ENCODE results near the gene TFAM.
"Not testable (repeated sequence)": the region's sequence is repeated elsewhere in the genome, so short reads cannot be mapped to it uniquely, and the experiment has no call there.

Gene TFAM

GRCh38 chr10:58372607-58373441 is 12.4 kb upstream of the TFAM start:
- no peak for DNase-seq

DNA sequence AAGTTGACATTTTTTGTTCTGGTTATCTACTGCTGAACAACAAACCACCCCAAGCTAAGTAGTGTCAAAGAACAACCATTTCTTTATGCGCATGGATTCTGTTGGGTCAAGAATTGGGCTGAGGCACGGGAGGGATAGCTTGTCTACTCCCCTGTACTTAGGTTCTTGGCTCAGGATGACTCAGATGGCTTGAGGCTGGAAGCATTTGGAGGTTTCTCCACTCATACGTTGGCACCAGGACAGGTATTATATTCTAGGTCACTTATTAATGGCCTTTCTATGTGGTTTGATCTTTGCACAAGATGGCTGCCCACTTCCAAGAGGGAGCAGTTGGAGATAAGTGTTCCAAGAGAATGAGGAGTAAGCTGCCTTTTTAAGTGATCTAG is 11.8 kb upstream of the TFAM start:
- DNase-seq: no peak

GRCh38 chr10:58382489-58382995 is 2.7 kb upstream of the TFAM start:
- DNase-seq: no peak

DNA sequence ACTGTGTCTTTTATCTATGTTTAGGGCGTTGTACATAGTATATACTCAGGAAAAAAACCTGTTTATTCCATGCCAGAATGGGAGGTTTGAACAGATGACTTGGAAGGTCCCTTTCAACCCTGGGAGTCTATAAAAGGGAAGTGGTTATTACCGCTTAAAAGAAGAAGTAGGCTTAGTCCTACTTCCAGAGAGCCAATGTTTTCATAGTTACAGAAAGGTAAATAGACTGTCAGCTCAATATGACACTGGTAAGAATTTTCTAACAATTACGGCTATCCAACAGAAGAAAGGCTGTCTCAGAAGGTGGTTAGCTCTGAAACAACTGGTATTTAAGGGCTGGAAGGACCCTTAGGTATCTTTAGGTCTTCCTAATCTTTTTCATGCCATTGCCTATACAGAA is 1.1 kb upstream of the TFAM start:
- no peak for DNase-seq

DNA sequence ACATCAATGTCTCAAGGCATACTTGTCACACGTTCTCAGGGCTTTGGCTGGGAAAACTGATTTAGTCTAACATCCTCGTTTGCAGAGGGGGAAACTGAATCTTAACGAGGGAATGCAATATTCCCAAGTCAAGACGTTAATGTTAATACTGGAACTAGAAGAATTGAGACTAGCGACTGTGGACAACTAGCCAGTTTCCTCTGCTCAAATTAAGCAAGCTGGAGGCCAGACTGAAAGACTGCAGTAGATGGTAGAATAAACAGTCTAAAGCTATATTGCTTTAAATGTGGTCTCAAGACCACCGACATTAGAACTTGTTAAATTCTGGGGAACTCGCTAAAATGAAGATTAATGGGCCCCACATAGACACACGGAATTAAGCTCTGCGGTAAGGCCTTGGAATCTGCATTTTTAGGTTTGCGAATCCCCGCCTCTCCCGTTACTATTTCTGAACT is 639 bp upstream of the TFAM start:
- DNase-seq: no peak

DNA sequence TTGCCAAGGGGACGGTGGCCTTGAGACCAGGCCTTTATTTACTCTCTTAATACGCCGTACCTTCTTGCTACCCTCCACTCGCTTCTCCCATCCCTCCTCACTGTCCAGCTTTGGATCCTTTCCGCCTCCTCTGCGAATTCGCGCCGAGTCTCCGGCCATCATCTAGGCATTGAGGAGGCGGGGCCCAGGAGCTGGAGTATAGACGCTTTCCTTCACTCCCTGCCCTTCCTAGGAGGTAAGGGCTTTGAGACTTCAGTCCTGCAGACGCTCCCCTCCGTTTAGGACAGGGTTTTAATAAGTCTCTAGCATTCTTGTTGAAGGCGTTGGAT is 538 bp downstream of the TFAM start:
- DNase-seq: peak; percentile 7

- DNase-seq: no peak
Measured at GRCh38 chr10:58389024-58389423, 3.8 kb downstream of the TFAM start.

DNA sequence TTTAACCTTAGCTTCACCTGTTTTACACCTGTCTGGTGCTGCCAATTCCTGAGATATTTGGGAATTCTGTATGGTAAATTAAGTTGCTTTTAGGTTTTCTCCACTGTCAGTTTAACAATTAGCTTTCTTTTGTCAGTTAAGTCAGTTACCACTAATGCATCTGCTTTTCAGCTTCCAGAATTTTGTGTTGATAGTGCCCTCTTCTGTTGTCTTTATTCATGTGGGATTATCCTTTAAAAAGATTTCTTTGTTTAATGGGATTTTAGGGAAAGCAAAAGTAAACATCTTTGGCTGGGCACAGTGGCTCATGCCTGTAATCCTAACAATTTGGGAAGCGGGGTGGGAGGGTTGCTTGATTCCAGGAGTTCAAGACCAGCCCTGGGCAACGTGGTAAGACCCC is 8.1 kb downstream of the TFAM start:
- no peak for DNase-seq

GRCh38 chr10:58394471-58394870 is 9.3 kb downstream of the TFAM start:
- DNase-seq: no peak

- no peak for DNase-seq
Measured at GRCh38 chr10:58396057-58396456, 10.8 kb downstream of the TFAM start.

GRCh38 chr10:58397830-58398229 is 12.6 kb downstream of the TFAM start:
- no peak for DNase-seq

DNA sequence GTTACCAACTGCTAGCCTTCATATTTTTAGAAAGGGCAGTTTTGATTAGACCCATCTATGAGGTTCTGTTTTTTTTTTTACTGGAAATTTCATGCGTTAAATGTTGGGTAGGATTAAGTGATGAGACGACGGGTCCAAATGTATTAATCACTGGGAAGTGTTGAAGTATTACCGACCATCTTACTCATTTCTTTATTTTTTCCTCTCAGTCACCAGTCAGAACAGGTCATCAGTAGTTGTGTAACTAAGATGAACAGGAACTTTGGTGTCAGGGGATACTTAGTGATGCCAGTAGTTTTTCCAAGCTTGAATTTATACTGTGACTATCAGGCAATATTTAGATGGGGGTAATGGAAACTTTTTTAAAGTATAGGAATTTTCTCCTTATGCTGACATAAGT is 14.2 kb downstream of the TFAM start:
- no peak for DNase-seq

- peak; percentile 9 for DNase-seq
Measured at GRCh38 chr10:58400609-58401008, 15.4 kb downstream of the TFAM start.

DNA sequence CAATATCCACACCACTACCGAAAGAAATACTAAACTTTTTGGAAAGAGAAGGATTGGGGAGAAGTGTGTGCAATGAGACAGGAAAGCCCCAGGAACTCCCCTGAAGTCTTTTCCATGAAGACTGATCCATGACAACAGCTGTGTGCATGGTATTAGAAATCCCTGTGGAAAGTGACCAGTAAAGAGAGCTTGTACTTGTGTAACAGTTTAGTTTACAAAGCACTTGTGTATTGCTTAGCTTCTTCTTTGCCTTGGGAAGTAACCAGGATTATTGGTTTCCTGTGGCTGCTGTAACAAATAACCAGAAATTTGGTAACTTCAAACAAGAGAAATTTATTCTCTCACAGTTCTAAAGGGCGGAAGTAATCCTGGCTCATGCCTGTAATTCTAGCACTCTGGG is 18.8 kb downstream of the TFAM start:
- DNase-seq: no peak

- no peak for DNase-seq
Measured at GRCh38 chr10:58409956-58410610, 24.9 kb downstream of the TFAM start.

DNA sequence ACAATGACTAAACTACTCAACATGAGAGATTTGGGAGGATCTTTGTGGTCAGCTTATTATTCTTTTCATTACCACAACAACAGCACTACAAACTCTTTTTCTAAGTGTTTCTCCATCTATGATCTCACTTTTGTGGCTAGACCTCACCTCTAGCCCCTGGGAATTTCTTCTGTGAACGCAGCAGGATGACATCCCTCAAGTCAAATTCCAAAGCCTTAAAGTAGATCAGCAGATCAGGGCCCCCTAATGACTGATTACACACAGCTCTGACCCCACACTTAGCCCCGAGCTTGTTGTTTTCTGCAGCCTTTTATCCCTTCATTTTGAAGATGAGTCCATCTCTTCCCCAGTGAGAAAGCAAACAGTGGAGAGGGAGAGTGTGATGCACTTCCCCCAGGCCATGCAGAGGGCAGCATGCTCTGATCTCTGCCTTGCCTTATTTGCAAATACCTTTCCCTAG is 27.3 kb downstream of the TFAM start:
- DNase-seq: peak; percentile 82

DNA sequence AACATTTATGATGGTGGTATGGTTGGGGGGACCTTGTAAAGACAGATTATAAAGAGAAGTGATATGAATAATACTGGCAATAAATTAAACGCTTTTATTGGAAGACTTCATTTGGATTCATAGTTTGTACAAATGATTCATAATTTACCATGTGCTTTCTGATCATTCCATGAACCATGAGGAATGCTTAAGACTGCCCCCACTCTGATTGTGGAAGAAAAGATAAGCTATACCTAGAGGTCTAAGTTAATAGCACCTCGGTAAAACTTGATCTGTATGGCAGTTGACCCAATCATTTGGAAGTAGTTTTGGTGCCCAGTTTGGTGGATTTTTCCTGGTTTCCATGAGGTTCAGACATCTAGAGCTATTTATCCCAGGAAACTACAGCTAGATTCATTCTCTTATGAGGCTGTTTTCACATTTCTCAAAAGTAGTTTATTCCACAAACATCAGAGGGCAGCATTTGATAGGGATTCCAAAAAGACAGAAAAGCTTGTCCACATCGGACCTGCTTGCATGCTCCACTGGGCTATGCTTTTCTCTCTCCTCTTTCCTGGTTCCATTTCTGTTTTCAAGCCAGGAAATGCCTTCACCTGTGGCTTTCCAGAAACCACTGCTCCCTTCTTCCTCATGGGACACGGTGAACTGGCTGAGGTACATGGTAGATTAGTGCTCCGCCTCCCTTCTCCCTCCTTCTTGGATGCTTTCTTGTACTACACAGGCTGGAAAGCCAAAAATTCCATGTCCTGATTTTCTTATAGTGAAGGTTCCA is 29.2 kb downstream of the TFAM start:
- peak; percentile 78 for DNase-seq

DNA sequence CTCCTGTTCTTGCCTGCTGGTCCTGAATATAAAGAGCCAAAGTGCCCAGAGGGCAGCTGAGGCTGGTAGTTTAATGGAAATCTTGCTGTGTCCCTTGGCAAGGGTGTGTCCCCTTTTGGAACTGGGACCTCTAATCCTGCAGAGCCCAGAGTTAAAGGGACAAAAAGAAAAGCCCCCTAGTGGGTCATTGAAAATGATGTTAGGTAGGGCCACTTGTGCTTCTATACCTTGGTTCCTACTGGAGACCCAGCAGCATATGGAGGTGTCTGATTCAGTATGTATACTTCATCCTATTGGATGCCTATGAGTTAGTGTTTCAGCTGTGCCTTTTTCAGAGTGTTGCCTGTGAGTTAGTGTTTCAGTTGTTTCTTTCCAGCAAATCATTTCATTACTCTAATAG is 30.5 kb downstream of the TFAM start:
- no peak for DNase-seq

GRCh38 chr10:58417902-58418301 is 32.7 kb downstream of the TFAM start:
- DNase-seq: not testable (repeated sequence)

GRCh38 chr10:58424176-58424575 is 39.0 kb downstream of the TFAM start:
- DNase-seq: peak; percentile 77

GRCh38 chr10:58428436-58428835 is 43.2 kb downstream of the TFAM start:
- DNase-seq: not testable (repeated sequence)

GRCh38 chr10:58431903-58432302 is 46.7 kb downstream of the TFAM start:
- DNase-seq: no peak

DNA sequence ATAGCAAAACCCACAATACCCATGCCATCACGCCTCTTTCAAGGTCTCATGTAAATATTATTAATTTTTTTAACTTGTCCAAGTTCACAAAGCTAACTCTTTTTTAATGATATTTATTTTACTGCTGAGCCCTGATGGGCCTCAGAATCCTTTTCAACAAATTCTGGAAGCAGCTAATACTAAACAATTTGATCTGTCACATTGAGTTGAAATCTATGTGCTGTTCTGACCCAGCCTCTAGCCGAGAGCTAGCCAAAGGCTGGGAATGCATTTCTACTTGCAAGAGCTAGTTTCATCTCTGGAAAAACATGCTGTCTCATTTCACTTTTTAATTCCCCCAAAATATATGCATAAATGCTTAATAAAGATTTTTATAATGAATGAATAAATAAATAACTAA is 47.9 kb downstream of the TFAM start:
- DNase-seq: no peak
